Activated CD8-positive, alpha-beta memory T cell treated with anti-CD3 and anti-CD28 coated beads, Interleukin-2, amount 50 U/mL, for 48 hours (primary cell): ENCODE measurements around the gene FAM72D.
"Not testable (repeated sequence)": the region's sequence is repeated elsewhere in the genome, so short reads cannot be mapped to it uniquely, and the experiment has no call there.

Source experiments
- DNase-seq: peaks from one replicate; pipeline ENCODE4 v3.0.0-alpha.2; 2020

FAM72D gene

DNA sequence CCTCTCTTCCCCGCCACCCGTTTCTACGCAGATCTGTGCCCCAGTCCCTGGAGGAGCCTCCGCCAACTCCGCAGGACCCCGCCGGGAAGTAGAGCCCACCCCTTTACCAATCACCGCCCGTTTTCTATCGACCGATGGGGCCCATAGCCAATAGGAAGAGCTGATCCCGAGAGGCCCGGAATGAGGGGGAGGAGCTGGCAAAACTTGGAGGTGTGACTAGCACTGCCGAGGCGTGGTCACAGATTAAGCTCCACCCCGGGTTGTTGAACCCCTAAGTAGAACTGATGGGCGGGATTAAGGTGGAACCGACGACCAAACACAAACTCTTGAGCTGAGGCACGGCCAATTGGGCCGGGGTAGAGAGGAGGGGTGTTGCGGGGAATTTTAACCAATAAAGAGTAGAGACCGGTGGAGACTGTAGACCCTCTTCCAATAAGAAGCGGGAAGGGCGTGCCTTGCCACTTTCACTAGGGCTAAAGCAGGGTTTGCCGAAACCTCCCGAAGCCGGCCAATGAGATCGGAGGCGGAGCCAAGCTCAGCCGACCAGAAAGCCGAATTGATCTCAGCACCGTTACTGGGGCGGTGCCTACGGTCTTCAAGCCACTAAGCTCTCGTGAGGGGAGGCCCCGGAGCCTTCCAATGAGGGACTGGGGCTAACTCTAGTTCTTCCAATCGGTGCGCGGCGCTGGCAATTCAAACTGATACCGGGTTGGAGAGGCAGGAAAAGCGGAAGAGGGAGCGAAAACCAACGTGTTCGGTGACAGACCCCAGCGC, at the start of gene FAM72D, which contains the start of gene SRGAP2B:
TSS of gene FAM72D (plus strand) at position 691 of the 774 bp plus-strand sequence. CDS start 874 bp downstream, outside the sequence.
TSS of gene SRGAP2B (minus strand) at position 45 of the 774 bp plus-strand sequence. CDS start 2,427 bp downstream, outside the sequence.
- not testable (repeated sequence) for DNase-seq

DNA sequence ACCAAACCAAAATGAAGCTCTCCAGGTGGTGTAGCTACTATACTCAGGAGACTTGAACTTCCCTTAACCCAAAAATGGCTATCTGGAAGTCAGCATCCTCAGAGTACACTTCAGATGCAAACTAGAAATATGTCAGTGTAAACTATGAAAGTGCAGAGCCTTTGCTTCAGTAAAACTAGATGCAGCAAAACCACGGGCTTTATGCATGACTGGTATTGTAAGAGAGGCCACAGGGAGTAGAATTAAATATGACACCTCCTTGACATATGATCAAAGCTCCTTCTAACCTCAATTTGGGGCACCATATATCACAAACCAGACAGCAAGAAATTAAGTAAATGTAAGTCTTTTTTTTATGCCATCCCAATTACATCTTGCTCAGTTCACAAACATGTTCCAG, 48.2 kb upstream of the FAM72D start:
- not testable (repeated sequence) for DNase-seq

DNA sequence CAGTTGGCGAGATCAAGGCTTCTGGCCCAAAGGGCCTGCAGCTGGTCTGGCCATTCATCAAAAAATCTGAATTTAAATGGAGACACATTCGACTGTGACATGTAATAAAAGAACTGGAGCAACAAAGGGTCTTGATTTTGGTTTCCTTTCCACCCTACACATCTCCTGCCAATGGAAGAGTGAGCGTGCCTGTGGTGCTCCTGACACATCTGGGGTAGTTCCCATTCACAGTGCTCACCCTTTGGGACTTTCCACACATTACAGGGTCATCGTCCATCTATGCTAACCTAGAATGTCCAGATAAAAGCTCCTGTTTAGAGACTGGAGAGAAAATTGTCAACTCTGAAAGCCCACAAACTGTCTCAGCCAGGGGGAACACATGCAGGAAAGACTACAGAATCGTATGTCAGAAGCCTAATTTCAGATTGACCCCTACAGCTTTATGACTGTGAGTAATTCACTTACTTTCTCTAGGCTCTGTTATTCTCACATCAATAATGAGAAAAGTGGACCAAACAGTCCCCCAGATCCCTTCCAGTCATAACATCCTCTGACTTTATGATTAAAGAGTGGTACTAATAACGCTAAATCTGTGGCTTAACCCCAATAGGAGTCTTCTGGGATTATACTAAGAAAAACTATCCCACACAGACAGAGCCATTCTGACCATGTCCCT, 47.5 kb upstream of the FAM72D start:
- not testable (repeated sequence) for DNase-seq

DNA sequence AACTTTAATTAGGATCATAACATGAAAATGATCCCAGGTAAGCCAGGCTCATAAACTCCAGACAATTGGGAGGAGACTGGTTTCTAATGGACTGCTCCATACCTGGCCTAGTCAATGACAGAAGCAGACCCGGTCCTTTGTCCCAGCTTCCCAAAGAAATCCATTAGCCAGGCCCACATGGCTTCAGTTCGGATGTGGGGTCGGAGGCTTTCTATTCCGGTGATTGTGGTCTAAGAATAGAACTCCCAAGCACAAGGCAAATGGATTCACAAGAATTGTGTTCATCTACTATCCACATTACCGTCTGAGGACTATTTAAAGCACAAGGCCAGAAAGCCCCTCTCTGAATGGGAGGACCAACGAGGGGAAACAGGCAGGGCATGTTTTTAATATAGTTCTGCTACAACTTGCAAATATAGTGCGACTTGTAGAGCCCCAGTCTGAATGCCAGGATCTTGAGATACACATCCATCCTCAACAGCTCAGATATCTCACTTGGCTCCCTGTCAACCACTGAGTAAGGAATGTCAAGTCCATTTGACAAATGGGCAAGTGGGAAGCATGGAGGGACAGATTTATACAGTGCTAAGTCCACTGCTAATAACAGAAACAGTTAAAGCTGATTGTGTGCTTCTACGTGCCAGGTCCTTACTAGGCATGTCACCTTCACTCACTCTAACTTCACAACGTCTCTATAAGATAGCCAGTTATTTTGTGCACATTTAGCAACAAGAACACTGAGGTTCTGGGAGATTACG, 43.6 kb upstream of the FAM72D start:
- DNase-seq = not testable (repeated sequence)

DNA sequence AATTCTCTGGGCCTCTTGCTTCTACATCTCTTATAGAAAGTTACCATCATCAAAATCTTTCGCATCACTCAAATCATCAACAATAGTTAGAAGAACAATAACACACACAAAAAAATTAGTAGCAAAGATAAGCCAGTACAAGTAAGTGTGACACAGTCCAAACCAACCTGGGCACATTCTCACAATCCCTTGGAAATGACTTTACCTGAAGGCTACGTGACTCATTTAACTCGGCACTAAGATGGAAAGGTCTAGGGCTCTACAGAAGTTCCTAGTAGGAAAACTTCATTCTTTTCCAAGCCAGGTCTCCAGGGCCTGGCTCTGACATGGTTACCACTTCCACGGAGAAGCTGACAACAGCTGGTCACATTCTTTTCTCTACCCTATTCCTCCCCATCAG, 42.3 kb upstream of the FAM72D start:
- DNase-seq = not testable (repeated sequence)

DNA sequence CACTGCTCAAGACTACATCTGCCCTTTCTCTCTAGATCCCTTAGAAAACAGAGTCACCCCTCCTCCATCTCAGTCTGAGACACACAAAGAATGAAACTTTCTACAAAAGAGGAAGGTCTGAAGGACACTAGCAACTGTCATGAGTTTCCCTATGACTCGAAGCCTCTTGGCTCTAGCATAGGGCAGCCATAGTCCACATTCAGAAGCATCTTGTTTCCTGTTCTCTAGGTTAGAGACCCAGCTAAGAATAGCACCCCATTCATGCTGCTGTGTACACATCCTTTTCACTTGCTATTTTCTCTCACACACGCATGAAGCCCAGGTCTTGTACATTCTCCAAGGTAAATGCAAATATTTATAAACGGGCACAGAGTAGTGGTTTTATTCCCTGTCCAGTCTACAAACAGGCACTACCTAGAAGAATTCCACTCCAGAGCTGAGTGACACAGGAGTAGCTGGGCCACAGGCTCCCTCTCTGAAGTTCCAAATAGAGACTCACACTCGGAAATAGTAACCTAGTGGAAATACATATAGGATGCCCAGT, 40.5 kb upstream of the FAM72D start:
- not testable (repeated sequence) for DNase-seq

DNA sequence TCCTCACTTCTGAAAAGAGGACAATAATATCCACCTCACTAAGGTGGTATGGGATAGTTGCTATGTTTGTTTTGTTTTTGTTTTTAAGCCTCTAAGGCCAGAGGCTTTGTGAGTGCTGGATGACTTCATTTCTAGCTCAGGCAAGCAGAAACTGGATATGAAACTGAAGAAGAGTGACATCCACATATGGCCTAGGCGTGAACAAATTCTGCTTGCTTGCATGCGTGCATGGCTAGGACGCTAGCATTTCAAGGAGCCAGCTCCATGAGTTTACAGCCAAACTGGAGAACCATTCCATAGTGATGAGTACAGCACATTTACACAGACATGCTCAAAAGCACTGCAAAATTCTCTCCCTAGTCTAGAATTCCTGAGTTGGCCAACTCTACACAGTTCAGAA, 37.6 kb upstream of the FAM72D start:
- not testable (repeated sequence) for DNase-seq

DNA sequence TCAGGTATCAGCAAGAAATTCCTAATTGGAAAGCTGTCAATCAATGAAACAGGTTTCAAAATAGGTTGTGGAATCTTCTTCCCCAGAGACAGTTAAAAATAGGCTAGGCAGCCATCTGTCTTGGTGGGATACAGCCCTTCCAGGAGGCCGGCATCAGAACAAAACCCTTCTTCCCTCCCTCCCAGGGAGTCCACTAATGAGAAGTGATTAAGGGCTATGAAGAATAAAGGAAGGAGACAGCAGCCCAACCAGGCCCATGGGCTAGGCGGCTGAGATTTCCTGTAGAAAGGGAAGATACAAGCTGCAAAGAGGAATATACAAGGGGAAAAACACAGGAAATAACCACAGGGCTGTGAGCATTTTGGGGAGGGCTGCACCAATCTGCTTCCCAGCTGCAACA, 32.5 kb upstream of the FAM72D start:
- DNase-seq = not testable (repeated sequence)

DNA sequence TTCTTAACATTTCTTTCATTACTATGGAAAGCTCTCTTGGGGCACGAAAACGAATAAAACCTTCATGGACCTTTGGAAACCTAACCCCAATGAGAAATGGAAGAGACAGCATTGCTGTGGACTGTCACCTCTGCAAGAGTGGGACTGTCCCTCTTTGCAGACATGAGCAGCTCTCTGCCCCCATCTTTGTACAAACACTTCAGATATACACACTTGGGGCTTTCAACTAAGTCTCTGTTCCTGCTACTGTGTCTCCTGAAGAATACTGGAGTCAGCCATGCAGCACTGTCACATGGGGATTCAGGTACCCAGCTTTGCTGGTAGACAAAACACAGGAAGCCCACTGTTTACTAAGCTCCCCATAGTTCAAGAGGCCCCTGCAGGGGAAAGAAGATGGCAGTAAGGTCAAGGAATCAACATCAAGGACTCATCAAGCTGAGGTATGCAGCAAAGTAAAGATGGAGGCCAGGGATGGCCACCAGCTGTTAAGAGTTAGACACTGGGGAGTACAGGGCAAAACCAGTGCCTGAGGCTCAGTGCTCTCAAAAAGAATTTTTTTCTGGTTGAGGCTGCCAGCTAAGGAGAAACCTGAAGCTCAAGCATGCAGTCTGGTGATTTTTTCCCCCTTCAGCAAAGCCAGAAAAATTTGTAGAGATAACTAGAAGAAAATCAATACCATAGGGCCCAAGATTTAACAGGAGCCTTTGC, 31.7 kb upstream of the FAM72D start:
- DNase-seq = not testable (repeated sequence)

DNA sequence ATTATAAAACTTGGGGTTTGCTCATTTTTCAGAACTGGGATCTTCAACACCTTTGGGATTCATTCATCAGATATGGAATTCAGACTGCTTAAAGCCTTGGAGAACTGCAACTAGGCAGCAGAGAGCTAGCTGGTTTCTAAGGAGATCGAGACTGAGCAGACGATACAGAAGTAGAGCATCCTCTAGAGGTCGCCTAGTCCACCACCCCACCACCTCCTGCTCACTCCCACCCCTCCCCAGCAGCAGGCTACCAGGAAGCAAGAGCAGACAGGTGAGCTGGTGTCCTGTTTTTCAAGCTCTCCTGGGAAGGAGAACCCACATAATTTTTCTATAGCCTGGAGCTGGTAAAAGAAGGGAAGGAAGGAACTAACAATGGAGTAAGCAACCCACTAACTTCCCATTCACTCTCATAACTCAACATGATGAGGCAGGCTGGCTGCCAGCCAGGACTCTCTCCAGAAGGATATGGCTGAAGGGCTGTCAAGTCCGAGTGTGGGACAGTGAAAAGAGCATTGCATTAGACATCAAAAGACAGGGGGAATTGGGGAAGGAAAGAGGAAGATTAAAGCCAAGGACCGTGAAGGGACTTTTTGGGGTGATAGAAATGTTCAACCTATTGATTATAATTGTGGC, 30.5 kb upstream of the FAM72D start:
- DNase-seq = not testable (repeated sequence)

DNA sequence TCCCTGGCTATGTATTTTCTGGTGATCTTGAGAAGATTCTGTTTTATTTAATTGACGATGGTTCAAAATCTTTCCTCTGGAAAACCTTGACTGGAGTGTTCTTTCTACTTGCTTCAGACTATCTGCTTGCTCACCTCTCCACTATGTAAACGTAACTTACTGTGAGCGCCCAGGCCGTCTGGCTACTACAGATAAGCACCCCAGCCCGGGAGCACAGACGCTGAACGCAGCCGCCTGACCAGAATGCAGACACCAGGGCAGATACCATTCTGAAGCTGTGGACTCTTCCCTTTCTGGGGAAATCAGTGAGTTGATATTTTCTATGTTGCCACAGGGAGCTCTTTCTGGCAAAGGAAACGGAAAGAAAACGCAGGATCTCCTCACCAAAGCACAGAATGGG, 29.3 kb upstream of the FAM72D start:
- DNase-seq = not testable (repeated sequence)

DNA sequence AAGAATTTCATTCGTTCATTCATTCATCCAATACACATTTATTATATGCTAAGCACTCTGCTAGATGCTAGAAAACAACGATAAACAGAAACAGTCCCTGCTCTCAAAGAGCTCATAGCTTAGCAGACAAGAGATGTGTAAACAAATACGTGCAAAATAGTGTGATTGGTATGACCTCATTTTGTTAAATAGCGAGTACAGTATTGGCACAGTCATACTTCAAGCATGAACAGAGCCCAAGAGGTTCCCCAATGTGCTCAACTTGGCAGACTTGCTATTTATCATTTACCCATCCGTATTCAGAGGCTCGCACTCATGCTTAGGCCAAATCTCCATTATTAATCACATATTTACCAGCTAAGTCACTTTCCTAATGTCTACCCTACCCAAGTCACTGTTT, 24.2 kb upstream of the FAM72D start:
- not testable (repeated sequence) for DNase-seq

DNA sequence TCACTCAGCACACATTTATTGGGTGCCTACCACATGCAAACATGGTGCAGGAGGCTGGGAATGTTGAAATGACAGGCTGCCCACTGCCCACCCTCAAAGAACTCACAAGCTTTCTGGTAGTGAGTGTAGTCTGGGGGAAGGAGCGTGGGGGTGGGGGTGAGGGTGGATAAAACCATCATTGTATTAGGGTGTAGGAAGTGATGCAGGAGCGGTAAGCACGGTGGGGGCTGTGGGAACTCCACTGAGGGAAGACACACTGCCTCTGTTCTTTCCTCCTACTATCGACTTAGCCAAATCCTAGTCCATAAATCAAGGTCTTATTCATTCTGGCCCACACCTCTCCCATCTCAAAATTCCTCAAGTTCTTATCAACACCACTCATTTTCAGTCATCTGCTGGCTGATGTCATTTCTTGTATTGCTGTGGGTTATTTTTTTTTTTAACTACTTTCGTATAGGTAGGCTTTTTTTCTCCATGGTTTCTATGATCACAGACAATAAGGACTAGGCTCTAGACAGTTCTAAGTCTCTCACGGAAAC, 21.7 kb upstream of the FAM72D start:
- DNase-seq = not testable (repeated sequence)

DNA sequence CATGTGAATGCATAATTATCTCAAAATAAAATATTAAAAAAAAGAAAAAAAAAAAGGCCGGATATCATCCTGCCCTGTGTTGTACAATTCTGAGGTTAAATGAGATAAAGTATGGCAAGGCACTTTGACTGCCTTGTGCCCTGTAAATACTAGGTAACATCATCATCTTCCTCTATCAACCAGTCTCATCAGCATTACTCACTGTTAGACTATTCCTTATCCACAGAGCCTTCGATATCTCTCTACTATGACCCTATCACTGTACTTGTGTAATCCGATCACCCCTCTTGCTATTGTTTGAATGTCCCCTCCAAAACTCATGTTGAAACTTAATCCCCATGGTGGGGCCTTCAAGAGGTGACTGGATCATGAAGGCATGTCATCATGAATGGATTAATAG, 18.9 kb upstream of the FAM72D start:
- not testable (repeated sequence) for DNase-seq

DNA sequence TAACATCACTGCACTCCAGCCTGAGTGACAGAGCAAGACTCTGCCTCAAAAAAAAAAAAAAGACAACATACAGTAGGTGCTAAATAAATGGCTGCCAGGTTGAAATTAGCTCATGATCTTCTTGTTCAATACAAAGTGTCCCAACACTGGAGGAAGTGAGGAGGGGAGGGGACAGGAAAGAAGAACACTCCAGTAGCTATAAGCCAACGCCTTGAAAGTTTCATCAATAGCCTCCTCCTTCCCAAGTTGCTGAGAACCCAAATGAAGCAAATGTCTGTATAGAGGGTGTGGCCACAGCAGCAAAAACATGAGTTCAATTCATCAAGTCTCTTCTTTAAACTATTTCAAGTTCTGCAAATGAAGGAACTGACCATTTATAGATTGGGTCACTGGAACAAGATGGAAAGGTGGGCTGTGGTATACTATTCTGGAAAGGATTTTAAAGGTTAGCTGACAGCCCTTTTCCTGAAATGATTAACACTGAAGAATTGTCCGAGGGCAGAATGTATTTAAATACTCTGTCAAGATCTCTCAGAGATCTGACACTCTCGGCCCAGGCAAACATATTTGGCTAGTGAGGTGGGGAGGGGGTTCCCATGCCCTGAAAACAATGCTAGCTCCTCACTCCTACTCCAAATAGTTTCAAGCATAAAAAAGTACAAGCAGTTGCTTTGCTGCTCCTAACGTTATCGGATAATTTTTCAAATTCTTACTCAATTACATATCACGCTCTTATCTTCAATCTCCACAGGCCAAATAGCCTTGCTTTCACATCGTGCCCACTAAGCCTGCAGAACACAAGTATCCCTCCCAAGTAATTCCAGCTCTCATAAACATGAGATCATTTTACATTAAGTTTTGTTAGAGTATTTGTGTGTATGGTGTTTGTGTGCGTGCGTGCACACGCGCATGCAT, 17.6 kb upstream of the FAM72D start:
- DNase-seq = not testable (repeated sequence)

DNA sequence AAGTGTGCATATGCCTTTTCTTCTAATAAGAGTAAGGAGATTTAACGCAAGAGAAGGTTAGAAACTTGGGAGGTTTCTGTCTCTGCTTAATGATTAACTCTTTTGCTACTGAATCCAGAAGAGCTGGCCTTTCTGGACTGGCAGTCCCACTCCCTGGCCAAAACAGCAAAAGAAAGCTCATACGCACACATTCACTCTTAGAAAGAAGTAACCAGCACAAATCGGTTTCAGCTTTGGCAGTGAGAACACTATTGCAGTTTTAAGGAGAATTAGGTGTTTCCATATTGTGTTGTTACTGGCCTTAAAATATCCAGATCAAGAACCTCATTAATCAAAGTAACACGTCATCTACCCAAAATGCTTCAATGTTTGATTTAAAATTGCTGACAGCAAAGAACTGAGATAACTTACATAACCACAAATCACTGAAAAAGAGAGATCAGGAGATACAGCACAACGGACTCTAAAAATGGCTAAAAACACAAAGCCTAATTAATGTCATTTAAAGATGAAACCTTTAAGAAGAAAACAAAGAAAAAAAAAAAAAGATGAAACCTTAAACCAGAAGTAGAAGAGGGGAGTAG, 16.9 kb upstream of the FAM72D start:
- DNase-seq = not testable (repeated sequence)

DNA sequence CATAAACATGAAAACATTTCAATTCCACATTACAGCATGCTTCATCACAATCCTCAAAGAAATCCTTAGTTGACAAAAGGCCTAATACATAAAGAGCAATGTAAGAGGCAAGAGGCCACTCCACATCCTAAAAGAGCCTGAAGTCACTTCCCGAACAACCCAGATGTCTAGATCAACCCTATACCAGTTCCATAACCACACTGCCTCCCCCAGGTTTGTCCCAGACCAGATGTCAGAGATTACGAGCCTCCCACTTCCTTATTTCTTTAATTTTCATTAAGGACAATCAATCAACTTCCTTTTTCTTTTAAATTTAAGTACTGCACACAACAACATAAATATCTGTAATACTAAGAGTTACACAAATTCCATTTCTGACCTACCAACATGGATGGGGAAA, 16.0 kb upstream of the FAM72D start:
- DNase-seq = not testable (repeated sequence)

DNA sequence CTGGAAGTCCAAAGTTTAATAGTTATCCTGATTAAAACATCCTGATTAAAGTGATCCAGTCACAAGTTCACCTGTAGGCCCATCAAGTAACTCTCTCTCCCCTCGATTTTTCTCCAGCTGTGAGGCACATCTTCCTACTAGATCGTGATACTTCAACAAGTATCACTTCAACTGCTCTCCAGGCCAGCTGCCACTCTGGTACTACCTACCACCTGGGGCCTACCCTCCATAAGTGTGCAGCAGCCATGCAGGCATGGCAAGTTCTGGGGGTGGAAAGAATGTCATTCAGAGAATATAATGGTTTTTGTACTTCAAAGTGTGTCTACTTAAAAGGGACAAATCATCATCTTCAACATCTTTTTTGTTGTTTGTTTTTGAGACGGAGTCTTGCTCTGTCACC, 15.6 kb upstream of the FAM72D start:
- not testable (repeated sequence) for DNase-seq

DNA sequence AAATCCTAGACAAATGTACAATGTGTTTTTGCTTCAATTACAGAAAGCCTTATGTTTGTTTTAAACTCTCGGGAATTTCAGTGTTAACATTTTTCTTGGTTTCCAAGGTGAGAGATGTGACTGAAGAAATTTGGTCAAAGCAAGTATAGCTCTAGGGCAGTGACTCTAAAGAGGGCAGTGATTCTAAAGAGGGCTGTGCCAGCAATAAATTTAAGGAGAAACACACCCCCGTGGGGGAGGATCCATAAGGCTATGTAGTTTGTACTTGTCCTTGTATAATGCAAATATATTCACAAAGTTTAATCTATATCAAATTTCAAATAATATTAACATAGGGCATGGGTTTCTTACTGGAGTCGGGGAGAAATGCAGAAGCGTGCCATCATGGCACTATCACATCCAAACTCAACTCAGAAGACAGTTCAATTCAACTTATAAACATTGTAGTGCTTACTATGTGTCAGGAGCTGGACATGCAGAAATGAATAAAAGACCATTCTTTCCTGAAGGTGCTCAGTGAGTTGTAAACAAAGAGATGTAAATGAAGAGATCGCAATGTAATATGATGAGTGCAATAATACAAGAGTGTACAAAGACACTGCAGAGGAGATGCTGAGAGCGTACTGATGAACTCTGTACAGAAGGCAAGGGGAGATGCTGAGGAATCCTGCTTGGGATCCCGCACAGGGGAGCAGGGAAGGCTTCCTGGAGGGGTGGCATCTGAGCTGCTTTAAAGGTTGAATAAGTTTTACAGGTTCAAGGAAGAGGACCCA, 13.1 kb upstream of the FAM72D start:
- DNase-seq = not testable (repeated sequence)
